HG03575 (cell line): ENCODE measurements around the gene MBNL1.

ENCODE experiments used
- ATAC-seq: cut with Tn5 transposase; IDR thresholded peaks from one replicate; pipeline ENCODE4 v1.9.1; 2021; ENCODE audit not compliant: unreplicated experiment, insufficient number of reproducible peaks, low FRiP score; ENCODE audit errors: extremely low read depth

MBNL1 gene

GRCh38 chr3:152269831-152270734 is 1.4 kb downstream of the MBNL1 start:
- no peak for ATAC-seq

- ATAC-seq: no peak
Measured at GRCh38 chr3:152270937-152271336, 2.2 kb downstream of the MBNL1 start.

- ATAC-seq: no peak
Measured at GRCh38 chr3:152271501-152272236, 2.9 kb downstream of the MBNL1 start.

- ATAC-seq: no peak
Measured at GRCh38 chr3:152272771-152273242, 4.1 kb downstream of the MBNL1 start.

GRCh38 chr3:152276681-152277080 is 8.0 kb downstream of the MBNL1 start:
- ATAC-seq: no peak

GRCh38 chr3:152277198-152277597 is 8.5 kb downstream of the MBNL1 start:
- ATAC-seq: no peak

GRCh38 chr3:152278756-152279427 is 10.2 kb downstream of the MBNL1 start:
- ATAC-seq: no peak

- no peak for ATAC-seq
Measured at GRCh38 chr3:152279479-152279878, 10.8 kb downstream of the MBNL1 start.

- ATAC-seq: no peak
Measured at GRCh38 chr3:152280539-152280938, 11.8 kb downstream of the MBNL1 start.

- ATAC-seq: peak; percentile 51
Measured at GRCh38 chr3:152281133-152281713, 12.5 kb downstream of the MBNL1 start.

- no peak for ATAC-seq
Measured at GRCh38 chr3:152282813-152283212, 14.1 kb downstream of the MBNL1 start.

- no peak for ATAC-seq
Measured at GRCh38 chr3:152283492-152284381, 15.0 kb downstream of the MBNL1 start.

GRCh38 chr3:152284906-152285305 is 16.2 kb downstream of the MBNL1 start:
- no peak for ATAC-seq

GRCh38 chr3:152285509-152285908 is 16.8 kb downstream of the MBNL1 start:
- no peak for ATAC-seq

- ATAC-seq: no peak
Measured at GRCh38 chr3:152287898-152288576, 19.3 kb downstream of the MBNL1 start.

GRCh38 chr3:152288681-152289080 is 20.0 kb downstream of the MBNL1 start:
- no peak for ATAC-seq

- ATAC-seq: no peak
Measured at GRCh38 chr3:152289708-152290107, 21.0 kb downstream of the MBNL1 start.

- ATAC-seq: no peak
Measured at GRCh38 chr3:152290374-152290773, 21.6 kb downstream of the MBNL1 start.
